Measurements from ENCODE around the gene CCDC54. TPM values are rescaled to one million over a fixed set of nuclear protein-coding genes. Genes with fewer than 3 reads are reported as not detected.
A peak's percentile ranks its signal among the peaks of the same experiment; 100 is the strongest.

Gene CCDC54
- total and polyA plus RNA-seq, 2 of the 8 experiments (the other 6 are each of a cell fraction or from before 2014, with no cell fraction given) = not detected

- Histone ChIP-seq H2BK20ac (ENCODE audit: low read length) (no peak overlapping the region), H4K91ac (replicated peaks; ENCODE audit: insufficient read length, low read length) (no peak overlapping the region), H2AFZ (ENCODE audit: low read length) (0 out of 2 replicates have a peak overlapping the region, but pooled peaks have one; percentile 96), H2BK120ac (replicated peaks; ENCODE audit: low read depth, low read length) (no peak overlapping the region), H2BK5ac (ENCODE audit: low read depth, low read length) (no peak overlapping the region), H3K18ac (ENCODE audit: extremely low read depth, low read length) (no peak overlapping the region), H3K9ac (replicated peaks in 1 of 4; ENCODE audit: extremely low read depth in 1 of 4, low read depth in 3 of 4, low read length in 3 of 4) (no peak overlapping the region), H4K5ac (ENCODE audit: insufficient read length, low read depth, low read length) (no peak overlapping the region), H3K23me2 (ENCODE audit: low read depth, low read length) (no peaks in the 10 kb centered on the region), H3K56ac (replicated peaks; ENCODE audit: insufficient read length, low read depth, low read length) (no peak overlapping the region), H2BK15ac (ENCODE audit: low read length) (no peak overlapping the region), H2AK5ac (ENCODE audit: low read depth, low read length) (no peak overlapping the region), H3K79me2 (ENCODE audit: control insufficient read depth in 1 of 2, insufficient read depth in 2 of 2, low read length in 2 of 2) (no peaks in the 10 kb centered on the region), H3K4me3 (ENCODE audit: extremely low read depth in 1 of 4, insufficient read depth in 2 of 4, low read depth in 3 of 4, low read length in 4 of 4) (no peak overlapping the region), H3K23ac (ENCODE audit: insufficient read length) (no peak overlapping the region), H3K9me3 (ENCODE audit: insufficient read depth in 2 of 2, low read depth in 1 of 2, low read length in 1 of 2) (no peaks in the 10 kb centered on the region), H4K8ac (ENCODE audit: extremely low read depth, insufficient read depth, low read length) (no peak overlapping the region), H3K4me1 (replicated peaks in 1 of 4; ENCODE audit: control insufficient read depth in 3 of 4, insufficient read depth in 4 of 4, low read length in 3 of 4) (no peaks in the 10 kb centered on the region), H3K36me3 (ENCODE audit: control insufficient read depth in 2 of 4, insufficient read depth in 4 of 4, low read length in 3 of 4) (no peaks in the 10 kb centered on the region), H2BK12ac (ENCODE audit: low read depth, low read length) (no peak overlapping the region), H3K14ac (ENCODE audit: insufficient read length) (no peak overlapping the region), H3K4me2 (ENCODE audit: insufficient read depth in 1 of 2, low read depth in 2 of 2, low read length in 2 of 2) (no peak overlapping the region; a peak in 1 of 4 replicates), H4K20me1 (replicated peaks in 1 of 2; ENCODE audit: control insufficient read depth in 1 of 2, insufficient read depth in 2 of 2, low read length in 2 of 2) (no peaks in the 10 kb centered on the region), H3K27me3 (replicated peaks in 1 of 4; ENCODE audit: control insufficient read depth in 3 of 4, extremely low read depth in 1 of 4, insufficient read depth in 3 of 4, low read length in 3 of 4) (no peaks in the 10 kb centered on the region), H3K27ac (ENCODE audit: low read depth, low read length) (no peak overlapping the region), H3K4ac (replicated peaks; ENCODE audit: insufficient read length, low read depth, low read length) (no peak overlapping the region), H3K79me1 (ENCODE audit: low read depth, low read length) (no peaks in the 10 kb centered on the region)
- peak; percentile 88 for FAIRE-seq
- WGBS, 2 experiments (ENCODE audit: extremely low coverage in 1 of 2, insufficient coverage in 1 of 2, insufficient read length in 1 of 2, insufficient replicate concordance in 2 of 2, low coverage in 1 of 2, low lambda C conversion rate in 2 of 2, missing lambda C conversion rate in 1 of 2) = 56% methylated on average over 4 of the region's 4 CpGs; no CpG with 5 or more reads in 1 of the 2 experiments
- DNase-seq (ENCODE audit: low read depth in 1 of 2, low spot score in 2 of 2) = no peak
- ChIA-PET CTCF (ENCODE audit: partially characterized antibody) (interaction anchor here (0.6 to 4.6 kb wide), 40 partner anchors 9 to 223 kb away, joined by 3 to 48 read pairs (median 4); no protein-coding TSS in a partner anchor), POLR2A (ENCODE audit: partially characterized antibody) (interaction anchor here (1.9 kb wide), 1 partner anchor 9 kb away, joined by 7 read pairs; no protein-coding TSS in a partner anchor)
- TF ChIP-seq POLR2AphosphoS5 (IDR thresholded peaks at IDR 0.05; ENCODE audit: low read depth, low read length) = no peak
- TF ChIP-seq SIX5 (IDR thresholded peaks at IDR 0.05; ENCODE audit: low read depth, low read length) = no peak
- no peak for TF ChIP-seq TAF7 (optimal IDR thresholded peaks at IDR 0.05; ENCODE audit: borderline replicate concordance, low read depth, low read length)
Measured at GRCh38 chr3:107421170-107421792, 44.0 kb downstream of the CCDC54 start.
